Activated CD8-positive, alpha-beta memory T cell treated with anti-CD3 and anti-CD28 coated beads for 1 hour (primary cell): ENCODE data around the gene EPHA8.

Experiments used
- DNase-seq, 2 donors: peaks; one replicate each; pipeline ENCODE4 v3.0.0-alpha.2; 2020; ENCODE audit warnings: low read depth in 1 of 2; ENCODE audit errors: extremely low read depth in 1 of 2

Gene EPHA8

GRCh38 chr1:22588899-22589422, 25.7 kb downstream of the EPHA8 start:
- no peak for DNase-seq

- no peak for DNase-seq
Measured at GRCh38 chr1:22591576-22591975, 28.3 kb downstream of the EPHA8 start.

- no peak for DNase-seq
Measured at GRCh38 chr1:22592051-22592450, 28.8 kb downstream of the EPHA8 start.

- no peak for DNase-seq
Measured at GRCh38 chr1:22592919-22593790, 29.9 kb downstream of the EPHA8 start.

DNA sequence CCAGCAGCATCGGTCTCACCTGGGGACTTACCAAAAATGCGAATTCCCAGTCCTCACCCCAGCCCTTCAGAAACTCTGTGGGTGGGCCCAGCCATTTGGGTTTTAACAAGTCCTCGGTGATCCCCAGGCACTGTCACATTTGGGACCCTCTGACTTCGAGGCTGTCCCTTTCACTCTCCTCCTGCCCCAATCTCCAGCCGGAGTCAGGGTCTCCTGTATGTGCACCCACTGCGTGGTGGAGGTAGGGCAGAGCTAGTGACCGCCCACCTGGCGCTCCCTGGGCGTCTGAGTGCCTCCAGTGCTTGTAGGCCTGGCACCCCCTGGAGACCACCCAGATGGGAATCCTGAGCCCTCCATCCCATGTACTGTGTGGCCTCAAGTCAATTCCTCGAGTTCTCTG, 31.1 kb downstream of the EPHA8 start:
- DNase-seq = no peak

DNA sequence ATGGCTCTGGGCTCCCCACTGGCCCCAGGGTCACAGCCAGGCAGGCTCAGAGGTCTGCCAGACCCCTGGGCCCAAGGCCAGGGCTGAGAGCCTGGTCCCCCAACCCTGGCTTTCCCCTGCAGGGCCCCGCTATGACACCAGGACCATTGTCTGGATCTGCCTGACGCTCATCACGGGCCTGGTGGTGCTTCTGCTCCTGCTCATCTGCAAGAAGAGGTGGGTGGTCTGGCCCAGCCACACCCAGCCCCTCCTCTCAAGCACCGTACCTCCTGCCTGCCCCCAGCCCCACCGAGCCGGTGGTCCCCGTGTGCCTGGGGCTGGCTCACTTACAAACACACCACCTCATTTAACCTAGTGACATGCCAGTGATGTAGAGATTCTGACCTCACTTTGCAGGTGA, 31.8 kb downstream of the EPHA8 start:
- no peak for DNase-seq

GRCh38 chr1:22597301-22597965, 34.1 kb downstream of the EPHA8 start:
- DNase-seq = no peak

DNA sequence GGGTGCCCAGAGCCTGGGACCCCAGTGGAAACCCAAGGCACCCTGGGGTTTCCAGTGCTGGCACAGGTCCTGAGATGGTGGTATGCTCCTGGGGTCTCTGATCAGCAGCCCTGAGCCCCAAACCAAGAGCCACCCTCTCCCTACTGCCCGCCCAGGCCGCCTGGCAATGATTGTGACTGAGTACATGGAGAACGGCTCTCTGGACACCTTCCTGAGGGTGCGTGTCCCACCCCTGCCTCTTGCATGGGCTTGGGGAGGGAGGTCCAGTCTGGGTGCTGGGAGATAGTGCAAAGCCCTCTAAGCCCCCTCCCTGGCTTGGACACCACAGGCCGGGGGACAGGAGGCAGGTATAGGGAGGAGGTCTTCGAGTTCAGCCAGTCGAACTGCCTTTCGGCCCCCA, 34.7 kb downstream of the EPHA8 start:
- DNase-seq = no peak

- no peak for DNase-seq
Measured at GRCh38 chr1:22598736-22599135, 35.4 kb downstream of the EPHA8 start.

GRCh38 chr1:22600071-22600816, 37.0 kb downstream of the EPHA8 start:
- no peak for DNase-seq

- DNase-seq = no peak
Measured at GRCh38 chr1:22600817-22601605, 37.7 kb downstream of the EPHA8 start.

- no peak for DNase-seq
Measured at GRCh38 chr1:22601610-22602009, 38.3 kb downstream of the EPHA8 start.

GRCh38 chr1:22602060-22602740, 38.9 kb downstream of the EPHA8 start:
- DNase-seq = no peak

- no peak for DNase-seq
Measured at GRCh38 chr1:22606161-22606560, 42.9 kb downstream of the EPHA8 start.

GRCh38 chr1:22607154-22607553, 43.9 kb downstream of the EPHA8 start:
- no peak for DNase-seq

DNA sequence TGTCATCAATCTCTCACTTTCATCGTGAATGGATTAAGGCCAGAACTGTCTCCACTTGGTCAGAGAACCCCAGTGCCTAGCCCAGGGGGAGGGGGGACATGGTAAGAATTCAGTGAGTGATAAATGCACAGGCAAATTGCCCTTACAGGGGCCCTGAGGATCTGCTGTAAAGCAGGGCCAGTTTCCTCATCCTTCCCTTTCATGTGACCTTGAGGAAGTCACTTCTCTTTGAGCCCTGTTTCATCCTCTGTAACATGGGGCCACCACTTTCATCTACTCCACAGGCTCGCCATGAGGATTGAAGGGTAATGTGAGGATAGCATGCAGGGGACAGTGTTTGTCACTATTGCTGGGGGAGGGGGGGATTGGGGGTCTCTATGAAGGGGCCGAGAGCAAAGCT, 45.1 kb downstream of the EPHA8 start:
- DNase-seq = no peak

DNA sequence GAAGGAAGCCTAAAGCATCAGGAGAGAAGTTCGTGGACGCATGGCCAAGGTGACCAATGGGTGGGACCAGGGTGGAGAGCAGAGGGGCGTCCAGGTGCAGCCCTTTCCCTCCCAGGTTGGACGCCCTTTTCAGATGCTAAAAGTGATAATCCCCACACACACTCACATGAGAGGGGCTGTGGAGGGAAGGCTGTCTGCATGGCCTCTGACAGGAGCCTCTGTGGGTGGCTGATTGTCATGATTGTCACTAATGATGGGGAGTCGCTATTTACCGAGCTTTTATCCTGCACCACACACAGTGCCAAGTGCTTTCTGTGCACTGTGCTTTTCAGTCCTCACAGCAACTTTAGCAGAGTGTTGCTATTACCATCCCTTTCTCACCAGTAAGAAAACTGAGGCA, 46.0 kb downstream of the EPHA8 start:
- DNase-seq = no peak

- DNase-seq = no peak
Measured at GRCh38 chr1:22611530-22611947, 48.2 kb downstream of the EPHA8 start.

DNA sequence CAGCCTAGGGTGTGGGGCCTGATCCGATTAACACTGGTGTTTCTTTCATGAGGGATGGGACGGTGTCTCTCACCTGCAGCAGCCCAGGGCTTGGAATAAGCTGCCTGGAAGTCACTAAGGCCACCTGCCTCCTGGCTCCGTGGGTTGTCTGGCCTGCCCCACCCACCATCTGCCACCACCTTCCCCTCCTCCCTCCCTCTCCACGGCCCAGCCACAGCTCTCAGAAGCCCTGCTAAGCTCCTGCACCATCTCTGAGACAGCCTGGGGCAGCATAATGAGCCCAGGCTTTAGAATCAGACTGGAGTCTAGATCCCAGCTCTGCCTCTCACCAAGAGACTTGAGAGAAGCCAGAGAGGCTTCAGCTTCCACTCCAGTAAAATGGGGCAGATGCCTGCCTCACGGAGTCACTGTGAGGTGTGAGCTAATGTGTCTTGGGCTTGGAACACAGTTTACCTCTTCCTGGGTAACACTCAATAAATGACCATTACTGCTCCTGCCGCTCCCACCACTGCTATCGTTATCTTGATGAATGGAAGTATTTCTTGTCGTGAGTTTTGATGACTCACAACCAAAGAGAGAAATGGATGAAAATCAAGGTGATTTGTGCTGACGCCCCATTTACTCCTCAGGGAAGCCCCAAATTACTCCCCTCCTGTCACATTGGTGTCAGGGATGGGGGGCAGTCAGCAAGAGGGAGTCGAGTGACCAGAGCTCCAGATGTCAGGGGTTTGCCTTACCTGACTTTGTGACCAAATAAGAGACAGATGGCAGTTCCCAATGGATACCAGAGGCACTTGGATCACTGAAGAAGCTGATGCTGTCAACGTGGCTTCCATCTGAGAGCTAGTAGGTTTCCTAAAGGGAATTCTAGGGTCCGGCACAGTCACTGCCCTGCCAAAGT, 49.6 kb downstream of the EPHA8 start:
- DNase-seq = no peak
